Medulla oblongata (tissue), 1 donor: Measurements from ENCODE around the gene CTDSP1.
A peak's percentile ranks its signal among the peaks of the same experiment; 100 is the strongest.

Experiments
- DNase-seq: peaks from one replicate; pipeline ENCODE4 v3.0.0-alpha.2; 2015; ENCODE audit errors: extremely low spot score

CTDSP1 gene

GRCh38 chr2:218383892-218384519 lies 15.7 kb upstream of the CTDSP1 start:
- DNase-seq = no peak

- DNase-seq = no peak
These were observed 14.7 kb upstream of the CTDSP1 start for GRCh38 chr2:218384975-218385374.

GRCh38 chr2:218386505-218387368 lies 12.9 kb upstream of the CTDSP1 start:
- no peak for DNase-seq

- no peak for DNase-seq
These were observed 12.1 kb upstream of the CTDSP1 start for GRCh38 chr2:218387369-218388194.

GRCh38 chr2:218389333-218390150 lies 10.1 kb upstream of the CTDSP1 start:
- no peak for DNase-seq

- peak; percentile 1 for DNase-seq
These were observed 8.5 kb upstream of the CTDSP1 start for GRCh38 chr2:218391202-218391601.

- DNase-seq = no peak
These were observed 7.2 kb upstream of the CTDSP1 start for GRCh38 chr2:218392459-218392858.

GRCh38 chr2:218392891-218393462 lies 6.7 kb upstream of the CTDSP1 start:
- DNase-seq = no peak

GRCh38 chr2:218393750-218394290 lies 5.8 kb upstream of the CTDSP1 start:
- no peak for DNase-seq

GRCh38 chr2:218394298-218395089 lies 5.2 kb upstream of the CTDSP1 start:
- DNase-seq = no peak

GRCh38 chr2:218395090-218395444 lies 4.6 kb upstream of the CTDSP1 start:
- DNase-seq = no peak

- DNase-seq = no peak
These were observed 4.2 kb upstream of the CTDSP1 start for GRCh38 chr2:218395456-218395825.

- DNase-seq = peak; percentile 98
These were observed 3.6 kb upstream of the CTDSP1 start for GRCh38 chr2:218395826-218396687.

- peak; percentile 76 for DNase-seq
These were observed 2.8 kb upstream of the CTDSP1 start for GRCh38 chr2:218396688-218397462.

GRCh38 chr2:218397463-218397819 lies 2.2 kb upstream of the CTDSP1 start:
- no peak for DNase-seq

- DNase-seq = peak; percentile 49
These were observed 1.7 kb upstream of the CTDSP1 start for GRCh38 chr2:218397820-218398436.

GRCh38 chr2:218398437-218399390 lies 954 bp upstream of the CTDSP1 start:
- DNase-seq = peak; percentile 80
